ENCODE data around the gene DNAI1. TPM values are rescaled to one million over a fixed set of nuclear protein-coding genes. Genes with fewer than 3 reads are reported as not detected.

Gene DNAI1
- total and polyA plus RNA-seq, 12 donors = 0.06 to 1.4 (median 0.28) TPM; not detected in 7

GRCh38 chr9:34519321-34520020 lies 60.9 kb downstream of the DNAI1 start:
- H3K27me3 ChIP-seq = no peaks in the 10 kb centered on the region
- no peaks in the 10 kb centered on the region for H3K9me3 ChIP-seq (replicated peaks in 1 of 3)
- DNase-seq = no peak
- H3K36me3 ChIP-seq (replicated peaks in 1 of 2) = no peaks in the 10 kb centered on the region
- 81 to 94% (median 86%) methylated on average over 2 of the region's 2 CpGs for WGBS, 4 donors
- H3K4me1 ChIP-seq (replicated peaks in 1 of 2) = no peaks in the 10 kb centered on the region
- H3K4me3 ChIP-seq = no peak overlapping the region
- intact Hi-C loops (cut with DNase I) = no loop called here
- H3K27ac ChIP-seq = no peak overlapping the region
- no peak for TF ChIP-seq CTCF (IDR thresholded peaks at IDR 0.05)
- no peak for TF ChIP-seq POLR2A (IDR thresholded peaks at IDR 0.05)

DNA sequence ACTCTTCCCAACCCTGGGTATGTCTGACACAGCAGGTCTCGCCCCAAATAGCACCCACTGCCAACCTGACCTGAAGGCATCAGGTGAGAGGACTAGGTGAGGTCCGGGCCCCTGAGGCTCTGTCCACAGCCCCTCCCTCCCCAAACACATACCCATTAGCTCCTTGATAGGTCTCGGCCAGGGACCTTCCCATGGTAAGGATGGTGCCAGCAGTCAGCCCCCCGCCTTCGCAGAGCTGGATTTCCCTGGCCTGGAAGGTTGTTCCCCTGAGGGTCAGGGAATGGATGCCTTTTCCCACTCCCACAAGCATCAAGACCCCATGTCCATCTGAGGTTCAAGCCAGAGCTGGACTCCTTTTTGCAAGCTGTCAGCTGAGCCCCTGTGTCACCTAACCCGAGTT lies 61.5 kb downstream of the DNAI1 start:
- TF ChIP-seq CTCF (IDR thresholded peaks at IDR 0.05) (no peak), POLR2A (IDR thresholded peaks at IDR 0.05) (no peak)
- intact Hi-C loops (cut with DNase I) = no loop called here
- 83 to 90% (median 88%) methylated on average over 5 to 6 of the region's 6 CpGs for WGBS, 4 donors
- Histone ChIP-seq H3K27ac (no peak overlapping the region), H3K9me3 (replicated peaks in 1 of 3) (no peaks in the 10 kb centered on the region), H3K36me3 (replicated peaks in 1 of 2) (no peaks in the 10 kb centered on the region), H3K4me3 (no peak overlapping the region), H3K4me1 (replicated peaks in 1 of 2) (no peaks in the 10 kb centered on the region), H3K27me3 (no peaks in the 10 kb centered on the region)
- DNase-seq = no peak

- TF ChIP-seq CTCF (IDR thresholded peaks at IDR 0.05) (no peak), POLR2A (IDR thresholded peaks at IDR 0.05) (no peak)
- Histone ChIP-seq H3K27me3 (no peaks in the 10 kb centered on the region), H3K4me3 (no peak overlapping the region), H3K36me3 (replicated peaks in 1 of 2) (no peaks in the 10 kb centered on the region), H3K27ac (no peak overlapping the region), H3K4me1 (replicated peaks in 1 of 2) (no peaks in the 10 kb centered on the region), H3K9me3 (replicated peaks in 1 of 3) (no peaks in the 10 kb centered on the region)
- DNase-seq = no peak
- WGBS, 4 donors = 89 to 93% (median 91%) methylated on average over 4 to 6 of the region's 6 CpGs
- intact Hi-C loops (cut with DNase I) = no loop called here
These were observed 62.1 kb downstream of the DNAI1 start for GRCh38 chr9:34520505-34521385.

GRCh38 chr9:34521406-34522045 lies 62.9 kb downstream of the DNAI1 start:
- H3K27me3 ChIP-seq = no peaks in the 10 kb centered on the region
- TF ChIP-seq POLR2A (IDR thresholded peaks at IDR 0.05) = no peak
- TF ChIP-seq CTCF (IDR thresholded peaks at IDR 0.05) = no peak
- no peaks in the 10 kb centered on the region for H3K9me3 ChIP-seq (replicated peaks in 1 of 3)
- WGBS, 4 donors = 95 to 98% (median 97%) methylated on average over 5 to 11 of the region's 11 CpGs
- intact Hi-C loops (cut with DNase I) = no loop called here
- H3K4me1 ChIP-seq (replicated peaks in 1 of 2) = no peaks in the 10 kb centered on the region
- H3K36me3 ChIP-seq (replicated peaks in 1 of 2) = no peaks in the 10 kb centered on the region
- no peak overlapping the region for H3K27ac ChIP-seq
- no peak overlapping the region for H3K4me3 ChIP-seq
- no peak for DNase-seq
